C4-2B (cell line): ENCODE results near the gene CCR5AS.

Experiments
- CTCF ChIP-seq: fragments of 450-650 bp; conservative IDR thresholded peaks from 2 replicates; pipeline ENCODE4 v1.5.1; 2017; ENCODE audit warnings: mild to moderate bottlenecking
- ZFX ChIP-seq: fragments of 450-650 bp; IDR thresholded peaks from 2 replicates; pipeline ENCODE4 v1.6.1; 2017

DNA sequence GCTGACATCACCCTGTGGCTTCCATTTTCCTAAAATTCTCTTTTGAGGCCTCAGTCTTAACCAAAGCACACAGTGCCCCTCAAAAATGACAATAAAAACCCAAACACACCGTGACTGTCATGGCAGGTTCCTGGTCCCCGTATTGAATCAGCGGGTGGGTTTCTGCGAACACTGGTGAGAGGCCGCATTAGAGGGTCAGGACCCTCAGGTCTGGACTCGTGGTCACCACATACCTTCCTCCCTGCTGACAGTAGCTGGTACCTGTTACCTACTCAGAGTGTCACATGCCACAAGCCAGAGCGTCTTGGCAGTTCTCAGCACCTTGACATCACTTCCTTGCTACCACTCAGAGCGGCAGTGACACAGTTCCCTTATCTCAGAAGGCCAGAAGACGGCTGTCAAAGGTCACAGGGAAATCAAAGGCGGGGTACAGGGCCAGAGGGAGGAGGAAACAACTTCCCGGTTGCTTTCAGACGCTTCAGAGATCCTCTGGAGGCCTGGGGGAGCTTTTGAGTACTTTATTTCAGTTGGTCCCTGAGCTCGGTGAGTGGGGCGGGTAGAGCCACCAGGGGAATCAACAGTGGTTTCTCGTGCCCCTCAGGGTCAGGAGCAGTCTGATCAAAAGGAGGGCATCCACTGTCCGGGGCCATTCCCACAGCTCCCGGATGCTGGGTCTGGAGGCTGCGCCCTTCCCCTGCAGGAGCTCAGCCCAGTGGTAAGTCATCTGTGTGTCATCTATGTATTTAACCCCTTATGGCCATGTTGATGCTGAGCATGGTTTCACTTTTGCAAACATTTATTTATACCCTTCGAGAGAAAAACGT, at the start of gene CCR5AS, which contains the start of gene CCRL2:
- TF ChIP-seq CTCF, result no peak
- no peak for TF ChIP-seq ZFX
